Endodermal cell (in vitro differentiated cells): ENCODE data around the gene GRK6. TPM values are rescaled to one million over a fixed set of nuclear protein-coding genes. Genes with fewer than 3 reads are reported as not detected.

Experiments
- DNase-seq: peaks from one replicate; pipeline ENCODE4 v3.0.0-alpha.2; 2017
- H3K27ac ChIP-seq: 2 replicates; pipeline ENCODE4 v1.5.1; 2013; ENCODE audit warnings: mild to moderate bottlenecking, low read depth, low read length, moderate library complexity
- H3K27me3 ChIP-seq: 2 replicates; pipeline ENCODE4 v1.6.1; 2013; ENCODE audit warnings: mild to moderate bottlenecking, low read length, moderate library complexity; ENCODE audit not compliant: insufficient read depth, control insufficient read depth, poor library complexity, severe bottlenecking
- H3K36me3 ChIP-seq: 2 replicates; pipeline ENCODE4 v1.7.0; 2013; ENCODE audit warnings: mild to moderate bottlenecking, low read length, moderate library complexity; ENCODE audit not compliant: control insufficient read depth, insufficient read depth
- H3K4me1 ChIP-seq: one replicate; pipeline ENCODE4 v1.7.0; 2013; ENCODE audit warnings: low read length; ENCODE audit not compliant: control insufficient read depth, insufficient read depth
- H3K4me3 ChIP-seq: 2 replicates; pipeline ENCODE4 v1.5.1; 2013; ENCODE audit warnings: mild to moderate bottlenecking, low read length, moderate library complexity
- H3K9ac ChIP-seq: 2 replicates; pipeline ENCODE4 v1.6.1; 2013; ENCODE audit warnings: mild to moderate bottlenecking, low read length, moderate library complexity; ENCODE audit not compliant: poor library complexity, severe bottlenecking; ENCODE audit errors: extremely low read depth
- H3K9me3 ChIP-seq: 2 replicates; pipeline ENCODE4 v1.6.1; 2013; ENCODE audit warnings: mild to moderate bottlenecking, low read length, moderate library complexity; ENCODE audit not compliant: control insufficient read depth
- H3K27ac Mint-ChIP-seq: 2 replicates; pipeline ENCODE4 v1.8.0; 2020; ENCODE audit warnings: mixed read lengths
- H3K27me3 Mint-ChIP-seq: 2 replicates; pipeline ENCODE4 v1.8.0; 2021; ENCODE audit warnings: mild to moderate bottlenecking, mixed read lengths; ENCODE audit not compliant: insufficient read depth
- H3K36me3 Mint-ChIP-seq: 2 replicates; pipeline ENCODE4 v1.8.0; 2020; ENCODE audit warnings: low read depth, mixed read lengths
- H3K4me1 Mint-ChIP-seq: 2 replicates; pipeline ENCODE4 v1.8.0; 2020; ENCODE audit warnings: mixed read lengths
- H3K4me3 Mint-ChIP-seq: 2 replicates; pipeline ENCODE4 v1.8.0; 2020; ENCODE audit warnings: mild to moderate bottlenecking, moderate library complexity, mixed read lengths
- H3K9me3 Mint-ChIP-seq: 2 replicates; pipeline ENCODE4 v1.8.0; 2020; ENCODE audit warnings: mild to moderate bottlenecking, mixed read lengths
- WGBS, 2 experiments: methylation state at CpG; one replicate each; pipeline versions ENCODE4 v1.1.5 to v1.1.7; 2013; ENCODE audit warnings: missing lambda C conversion rate in 2 of 2, mixed read lengths in 1 of 2; ENCODE audit not compliant: insufficient coverage in 1 of 2, insufficient read length in 1 of 2; 5-methylcytosine and 5-hydroxymethylcytosine counted together
- total RNA-seq, 2 donors: library from RNA; stranded (reverse); fragmentation: NEBNext Ultra II Directional in 1 of 2; extraction: Animal tissue kit (Norgen Biotek cat#: 25700) in 1 of 2; gene quantifications; 2 replicates in 1 of 2; 3 replicates in 1 of 2; pipeline ENCODE4 v1.2.1, GENCODE V29; 2021
- TF ChIP-seq, protein P1 (sequence below): fragments of 200-600 bp; sonication (generic); conservative IDR thresholded peaks from 2 replicates; pipeline ENCODE4 v1.5.0; 2021; ENCODE audit warnings: antibody characterized with exemption, mild to moderate bottlenecking

Gene GRK6
- total RNA-seq, 2 donors from 2014 or later, result 51.6 to 66.8 TPM

GRCh38 chr5:177469750-177470525 lies 43.5 kb downstream of the GRK6 start:
- Mint-ChIP-seq H3K4me1 (peaks cover 26% of the 10 kb centered on the region), H3K4me3 (peak overlapping the region; percentile 74), H3K27ac (peak overlapping the region; percentile 83), H3K27me3 (no peaks in the 10 kb centered on the region), H3K9me3 (peaks cover 10% of the 10 kb centered on the region), H3K36me3 (peaks cover 62% of the 10 kb centered on the region)
- Histone ChIP-seq H3K4me3 (peak overlapping the region; percentile 93), H3K9me3 (peaks cover 14% of the 10 kb centered on the region), H3K4me1 (peaks cover 31% of the 10 kb centered on the region), H3K27me3 (no peaks in the 10 kb centered on the region), H3K9ac (peak overlapping the region; percentile 38), H3K27ac (peak overlapping the region; percentile 85), H3K36me3 (peaks cover 73% of the 10 kb centered on the region)
- no peak for DNase-seq
- TF ChIP-seq, protein P1, sequence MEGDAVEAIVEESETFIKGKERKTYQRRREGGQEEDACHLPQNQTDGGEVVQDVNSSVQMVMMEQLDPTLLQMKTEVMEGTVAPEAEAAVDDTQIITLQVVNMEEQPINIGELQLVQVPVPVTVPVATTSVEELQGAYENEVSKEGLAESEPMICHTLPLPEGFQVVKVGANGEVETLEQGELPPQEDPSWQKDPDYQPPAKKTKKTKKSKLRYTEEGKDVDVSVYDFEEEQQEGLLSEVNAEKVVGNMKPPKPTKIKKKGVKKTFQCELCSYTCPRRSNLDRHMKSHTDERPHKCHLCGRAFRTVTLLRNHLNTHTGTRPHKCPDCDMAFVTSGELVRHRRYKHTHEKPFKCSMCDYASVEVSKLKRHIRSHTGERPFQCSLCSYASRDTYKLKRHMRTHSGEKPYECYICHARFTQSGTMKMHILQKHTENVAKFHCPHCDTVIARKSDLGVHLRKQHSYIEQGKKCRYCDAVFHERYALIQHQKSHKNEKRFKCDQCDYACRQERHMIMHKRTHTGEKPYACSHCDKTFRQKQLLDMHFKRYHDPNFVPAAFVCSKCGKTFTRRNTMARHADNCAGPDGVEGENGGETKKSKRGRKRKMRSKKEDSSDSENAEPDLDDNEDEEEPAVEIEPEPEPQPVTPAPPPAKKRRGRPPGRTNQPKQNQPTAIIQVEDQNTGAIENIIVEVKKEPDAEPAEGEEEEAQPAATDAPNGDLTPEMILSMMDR, result no peak
- 70 to 89% methylated on average over 6 to 8 of the region's 8 CpGs for WGBS, 2 experiments

DNA sequence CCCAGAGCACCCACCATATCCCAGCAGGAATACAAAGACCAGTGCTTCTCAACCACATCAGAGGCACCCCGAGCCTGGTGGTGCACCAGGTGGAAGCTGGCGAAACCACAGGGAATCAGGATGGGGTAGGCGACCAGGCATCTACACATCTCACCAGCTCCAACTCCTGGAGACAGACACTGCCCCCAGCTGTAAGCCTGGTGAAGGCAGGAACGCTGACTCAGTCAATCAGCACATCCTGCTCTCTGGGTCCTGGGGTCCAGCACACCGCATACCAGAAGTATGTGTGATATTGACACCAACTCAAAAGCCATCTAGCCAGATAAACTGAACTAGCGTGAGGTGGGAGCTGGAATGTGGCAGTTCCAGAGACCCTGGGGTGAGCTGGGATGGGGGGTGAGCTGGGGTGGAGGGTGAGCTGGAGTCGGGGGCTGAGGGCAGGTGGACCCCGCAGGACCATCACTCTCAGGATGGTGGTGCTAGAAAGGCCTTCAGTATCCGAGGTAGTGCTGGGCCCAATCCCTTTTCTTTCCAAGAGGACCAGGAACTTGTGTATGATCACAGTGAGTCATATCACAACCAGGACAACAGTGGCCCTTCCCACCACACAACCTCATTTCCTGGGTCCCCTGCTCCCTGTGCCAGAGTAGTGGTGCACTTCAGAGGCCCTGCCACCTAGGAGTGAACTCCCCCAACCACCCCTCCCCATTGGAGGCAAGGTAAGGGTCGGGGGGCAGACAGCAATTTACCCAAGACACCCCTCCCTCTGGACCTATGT lies 44.5 kb downstream of the GRK6 start:
- Histone ChIP-seq H3K9me3 (peaks cover 5% of the 10 kb centered on the region), H3K27ac (peak overlapping the region; percentile 85), H3K9ac (peak overlapping the region; percentile 38), H3K36me3 (peaks cover 63% of the 10 kb centered on the region), H3K4me3 (peak overlapping the region; percentile 93), H3K4me1 (peaks cover 31% of the 10 kb centered on the region), H3K27me3 (no peaks in the 10 kb centered on the region)
- Mint-ChIP-seq H3K9me3 (peaks cover 1% of the 10 kb centered on the region), H3K4me3 (peak overlapping the region; percentile 74), H3K36me3 (peaks cover 52% of the 10 kb centered on the region), H3K27ac (peak overlapping the region; percentile 83), H3K27me3 (no peaks in the 10 kb centered on the region), H3K4me1 (peaks cover 30% of the 10 kb centered on the region)
- WGBS, 2 experiments, result 92% methylated on average over 5 to 10 of the region's 10 CpGs
- TF ChIP-seq, protein P1, result no peak
- DNase-seq, result peak; percentile 67

DNA sequence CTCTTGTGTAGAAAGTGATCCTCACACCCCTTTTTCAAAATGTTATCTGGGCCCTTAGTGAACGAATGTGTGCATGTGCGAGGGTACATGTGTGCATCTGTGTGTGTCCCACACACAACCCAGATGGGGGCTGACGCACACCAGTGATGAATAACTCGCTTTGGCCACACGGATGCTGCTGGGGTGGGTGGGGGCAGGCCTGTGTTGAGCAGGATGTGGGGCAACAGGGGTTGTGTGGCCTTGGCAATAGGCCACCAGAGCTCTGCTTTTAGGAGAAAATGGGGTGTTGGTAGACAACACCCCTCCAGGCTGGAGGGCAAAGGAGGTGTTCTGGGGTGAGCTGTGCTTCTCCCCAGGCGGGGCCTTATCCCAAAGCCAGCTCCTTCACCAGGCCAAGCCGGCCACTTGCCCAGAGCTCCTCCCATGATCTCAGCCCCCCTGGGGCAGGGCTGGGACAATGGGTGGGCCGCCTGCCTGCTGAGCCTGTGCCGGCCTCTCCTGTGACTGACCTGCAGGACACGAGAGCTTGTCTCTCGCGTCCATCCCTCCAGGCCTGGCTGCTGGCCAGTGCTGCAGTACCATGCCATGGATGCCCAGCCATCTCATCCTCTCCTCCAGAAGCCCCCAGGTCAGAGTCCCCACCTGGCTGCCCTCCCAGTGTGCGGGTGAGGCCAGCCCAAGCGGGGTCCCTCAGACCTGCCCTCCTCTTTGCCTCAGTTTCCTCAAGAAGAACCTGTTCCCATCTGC lies 45.3 kb downstream of the GRK6 start:
- no peaks in the 10 kb centered on the region for H3K27me3 Mint-ChIP-seq
- H3K9me3 ChIP-seq, result no peaks in the 10 kb centered on the region
- H3K9ac ChIP-seq, result peak overlapping the region; percentile 86
- H3K4me1 Mint-ChIP-seq, result peaks cover 35% of the 10 kb centered on the region
- no peaks in the 10 kb centered on the region for H3K9me3 Mint-ChIP-seq
- peak overlapping the region; percentile 44 for H3K27ac Mint-ChIP-seq
- peaks cover 31% of the 10 kb centered on the region for H3K4me1 ChIP-seq
- peak overlapping the region; percentile 74 for H3K4me3 Mint-ChIP-seq
- TF ChIP-seq, protein P1, result no peak
- DNase-seq, result peak; percentile 60
- H3K4me3 ChIP-seq, result peak overlapping the region; percentile 93
- no peaks in the 10 kb centered on the region for H3K27me3 ChIP-seq
- peaks cover 44% of the 10 kb centered on the region for H3K36me3 Mint-ChIP-seq
- peak overlapping the region; percentile 96 for H3K27ac ChIP-seq
- peaks cover 55% of the 10 kb centered on the region for H3K36me3 ChIP-seq
- 71 to 73% methylated on average over 9 to 14 of the region's 14 CpGs for WGBS, 2 experiments
